Stimulated activated CD4-positive, alpha-beta T cell treated with anti-CD3 and anti-CD28 coated beads, TNF-alpha, amount 100 ng/mL, for 4 hours (primary cell): ENCODE data around the gene POU4F1.

ENCODE experiments used
- DNase-seq, 3 experiments: peaks; one replicate each; pipeline ENCODE4 v3.0.0-alpha.2; 2020; ENCODE audit warnings: low read depth in 3 of 3

POU4F1 gene

DNA sequence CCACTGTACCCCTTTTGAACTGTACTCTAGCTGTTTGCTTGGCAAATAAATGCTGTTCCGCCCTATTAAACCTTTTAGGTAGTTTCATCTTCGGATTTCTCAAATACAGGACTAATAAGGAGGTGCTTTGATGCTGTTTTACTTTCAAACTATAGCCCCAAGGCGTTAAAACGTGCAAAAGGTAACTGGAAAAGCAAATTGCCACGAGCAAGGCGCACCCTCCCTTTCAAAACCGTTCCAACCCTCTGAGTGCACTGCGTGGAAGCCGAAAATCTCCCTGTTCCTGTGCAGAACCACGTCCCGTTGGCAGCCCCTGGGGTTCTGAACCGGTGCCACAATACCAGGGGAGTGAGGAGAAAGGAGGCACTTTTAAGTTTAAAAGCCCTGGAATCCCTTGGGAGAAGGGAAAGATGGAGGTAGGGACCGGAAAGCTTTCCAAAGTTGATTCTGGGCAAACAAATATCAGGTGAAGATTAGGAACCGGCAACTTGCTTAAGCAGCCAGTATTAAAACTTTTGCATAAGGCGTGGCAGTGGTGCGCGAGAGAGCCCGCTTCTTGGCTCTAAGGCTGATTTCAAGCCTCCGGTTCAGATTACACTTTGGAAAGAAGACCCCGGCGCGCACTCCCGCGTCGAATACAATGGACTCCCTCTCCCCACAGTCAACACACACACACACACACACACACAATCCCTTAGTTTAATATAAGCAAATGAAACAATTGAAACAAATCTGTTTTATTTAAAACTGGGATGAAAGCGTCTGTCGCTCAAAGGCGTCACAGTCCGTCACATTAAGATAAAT lies 9.5 kb downstream of the POU4F1 start:
- DNase-seq = no peak

- DNase-seq = no peak
These were observed 10.2 kb downstream of the POU4F1 start for GRCh38 chr13:78593129-78593528.

GRCh38 chr13:78592584-78592983 lies 10.8 kb downstream of the POU4F1 start:
- DNase-seq = no peak

- no peak for DNase-seq
These were observed 14.1 kb downstream of the POU4F1 start for GRCh38 chr13:78589206-78589605.

DNA sequence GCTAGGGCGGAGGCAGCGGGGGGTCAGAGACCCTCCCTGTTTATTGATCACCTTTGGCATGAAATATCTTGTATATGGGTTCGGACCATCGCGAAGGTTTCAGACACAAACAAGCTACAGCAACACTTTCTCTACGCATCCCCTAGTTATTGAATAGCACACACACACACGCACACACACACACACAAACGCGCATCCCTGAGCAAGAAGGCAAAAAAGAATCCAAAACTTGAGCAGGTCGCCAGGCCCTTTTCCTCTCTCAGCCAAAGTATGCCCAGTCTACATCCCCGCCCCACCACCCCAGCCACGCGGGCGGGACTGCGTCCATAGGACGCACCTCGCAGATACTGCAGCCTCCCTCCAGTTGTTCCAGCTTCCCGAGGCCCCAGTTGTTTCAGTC lies 16.0 kb downstream of the POU4F1 start:
- no peak for DNase-seq

- DNase-seq = no peak
These were observed 16.6 kb downstream of the POU4F1 start for GRCh38 chr13:78586706-78587105.

- no peak for DNase-seq
These were observed 27.1 kb downstream of the POU4F1 start for GRCh38 chr13:78576261-78576660.

DNA sequence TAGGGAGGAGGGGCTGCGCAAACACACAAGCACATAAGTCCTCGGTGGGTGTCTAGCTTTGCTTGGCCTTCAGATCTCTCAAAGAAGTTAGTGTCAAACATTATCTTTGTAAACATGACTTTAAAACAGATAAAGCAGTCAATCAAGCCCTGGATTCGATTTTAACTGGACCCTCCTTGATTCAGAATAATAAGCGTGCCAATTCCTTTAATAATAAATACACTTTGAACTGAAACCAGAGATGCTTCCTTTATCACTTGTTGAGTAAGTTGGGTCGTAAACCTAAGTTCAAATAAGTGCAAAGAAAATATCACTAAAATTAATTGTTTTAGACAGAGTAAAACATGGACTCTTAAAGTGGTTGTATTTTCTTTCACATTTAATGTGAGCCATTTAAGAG lies 30.9 kb downstream of the POU4F1 start:
- no peak for DNase-seq

- no peak for DNase-seq
These were observed 34.3 kb downstream of the POU4F1 start for GRCh38 chr13:78569029-78569428.

DNA sequence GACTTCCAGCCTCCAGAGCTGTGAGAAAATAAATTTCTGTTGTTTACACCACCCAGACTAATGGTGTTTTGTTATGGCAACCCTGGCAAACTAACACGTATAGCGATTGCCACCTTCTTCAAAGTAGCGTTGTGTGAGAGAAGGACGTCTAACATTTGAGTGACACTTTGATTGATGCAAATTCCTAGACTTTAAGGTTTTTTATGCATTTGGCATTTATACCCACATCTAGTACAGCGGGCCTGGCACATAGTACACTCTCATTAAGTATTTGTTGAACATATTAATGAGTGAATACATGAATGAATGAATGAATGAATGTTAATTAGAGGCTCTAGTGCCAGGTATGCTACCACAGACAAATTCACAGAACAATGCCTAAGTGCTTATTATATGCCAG lies 36.7 kb downstream of the POU4F1 start:
- no peak for DNase-seq

- DNase-seq = no peak
These were observed 41.0 kb downstream of the POU4F1 start for GRCh38 chr13:78562237-78562889.
